A673 (cell line): ENCODE data around the gene DLK1. TPM values are rescaled to one million over a fixed set of nuclear protein-coding genes. Genes with fewer than 3 reads are reported as not detected.

Source experiments
- BruUV-seq: library from RNA; stranded (reverse); fragments of 400-500 nt; replicated peaks from 2 replicates; lab custom pipeline; 2021; lab: Mats Ljungman, UMichigan
- CTCF ChIA-PET: fragments of 300-600 bp; sonication (Branson Sonifier 250); formaldehyde crosslinking; loops from one replicate; lab custom pipeline; 2022; ENCODE audit warnings: antibody characterized with exemption; lab: Charles Lee
- POLR2A ChIA-PET: fragments of 300-600 bp; sonication (Branson Sonifier 250); formaldehyde crosslinking; loops from one replicate; lab custom pipeline; 2022; ENCODE audit warnings: antibody characterized with exemption; ENCODE audit not compliant: low non-redundant PET; lab: Charles Lee
- DNase-seq: peaks from one replicate; pipeline ENCODE4 v3.0.0-alpha.2; 2015; ENCODE audit warnings: low spot score
- H3K27ac ChIP-seq: fragments of 200-600 bp; sonication (generic); 2 replicates; pipeline ENCODE4 v1.5.1; 2016; ENCODE audit warnings: mixed run types, low read depth, mild to moderate bottlenecking, mixed read lengths, antibody characterized with exemption, low read length; ENCODE audit not compliant: poor library complexity, severe bottlenecking
- H3K27me3 ChIP-seq: fragments of 200-600 bp; sonication (generic); replicated peaks from 2 replicates; pipeline ENCODE4 v1.6.1; 2017; ENCODE audit warnings: mixed run types, low read depth, mild to moderate bottlenecking, mixed read lengths, antibody characterized with exemption, low read length; ENCODE audit not compliant: insufficient read depth, poor library complexity
- H3K36me3 ChIP-seq: fragments of 200-600 bp; sonication (generic); 2 replicates; pipeline ENCODE4 v1.6.1; 2016; ENCODE audit warnings: mixed run types, mild to moderate bottlenecking, mixed read lengths, antibody characterized with exemption, low read length; ENCODE audit not compliant: insufficient read depth, poor library complexity, severe bottlenecking
- H3K4me1 ChIP-seq: fragments of 200-600 bp; sonication (generic); 2 replicates; pipeline ENCODE4 v1.6.1; 2017; ENCODE audit warnings: mixed run types, mild to moderate bottlenecking, mixed read lengths, antibody characterized with exemption, low read length; ENCODE audit not compliant: insufficient read depth, poor library complexity, severe bottlenecking
- H3K4me3 ChIP-seq: fragments of 200-600 bp; sonication (generic); 2 replicates; pipeline ENCODE4 v1.5.1; 2016; ENCODE audit warnings: low read depth, mixed run types, mild to moderate bottlenecking, mixed read lengths, low read length; ENCODE audit not compliant: poor library complexity, severe bottlenecking
- H3K9me3 ChIP-seq: fragments of 200-600 bp; sonication (generic); 2 replicates; pipeline ENCODE4 v1.6.1; 2016; ENCODE audit warnings: mixed run types, low read depth, mild to moderate bottlenecking, mixed read lengths, antibody characterized with exemption, low read length; ENCODE audit not compliant: poor library complexity, severe bottlenecking
- EZH2 ChIP-seq: fragments of 200-600 bp; sonication (generic); IDR thresholded peaks from 2 replicates; pipeline ENCODE4 v1.6.1; 2017; ENCODE audit warnings: borderline replicate concordance, low read depth, mild to moderate bottlenecking, mixed read lengths, antibody characterized with exemption, low read length; ENCODE audit not compliant: poor library complexity, severe bottlenecking
- intact Hi-C: fragments of 100-400 bp; cut with micrococcal nuclease; formaldehyde crosslinking; loops from one replicate; pipeline ENCODE4 v1.10.0; 2022; ENCODE audit not compliant: unreplicated experiment
- total RNA-seq: library from RNA; stranded (reverse); gene quantifications from 2 replicates; pipeline ENCODE4 v1.2.3, GENCODE V29; 2021
- TF ChIP-seq, protein P1 (sequence below): fragments of 300-800, 200-600 bp; sonication (generic); conservative IDR thresholded peaks from 2 replicates; pipeline ENCODE4 v1.5.1; 2017; ENCODE audit warnings: low read depth, mild to moderate bottlenecking, antibody characterized with exemption, low read length, moderate library complexity, mixed read lengths

DLK1 gene
- total RNA-seq, 1 experiment from 2014 or later, result not detected

DNA sequence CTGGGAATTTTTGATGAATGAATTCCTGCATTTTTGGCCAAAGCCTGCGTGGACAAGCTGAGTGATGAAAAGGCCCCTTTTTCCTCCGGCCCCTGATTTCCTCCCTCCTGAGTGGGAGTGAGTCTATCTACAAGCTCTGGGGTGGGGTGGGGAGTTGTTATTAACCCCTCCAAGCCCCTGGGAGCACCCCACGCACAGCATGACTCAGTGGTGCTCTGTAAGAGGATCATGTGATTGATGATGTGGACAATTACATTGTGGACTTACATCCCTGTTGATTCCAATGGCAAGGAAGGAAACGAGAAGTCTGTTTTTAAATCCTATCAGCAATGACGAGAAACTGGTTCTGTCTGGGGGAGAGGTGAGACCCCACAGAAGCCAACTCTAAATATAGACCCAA, 5.1 kb upstream of the DLK1 start:
- TF ChIP-seq, protein P1, sequence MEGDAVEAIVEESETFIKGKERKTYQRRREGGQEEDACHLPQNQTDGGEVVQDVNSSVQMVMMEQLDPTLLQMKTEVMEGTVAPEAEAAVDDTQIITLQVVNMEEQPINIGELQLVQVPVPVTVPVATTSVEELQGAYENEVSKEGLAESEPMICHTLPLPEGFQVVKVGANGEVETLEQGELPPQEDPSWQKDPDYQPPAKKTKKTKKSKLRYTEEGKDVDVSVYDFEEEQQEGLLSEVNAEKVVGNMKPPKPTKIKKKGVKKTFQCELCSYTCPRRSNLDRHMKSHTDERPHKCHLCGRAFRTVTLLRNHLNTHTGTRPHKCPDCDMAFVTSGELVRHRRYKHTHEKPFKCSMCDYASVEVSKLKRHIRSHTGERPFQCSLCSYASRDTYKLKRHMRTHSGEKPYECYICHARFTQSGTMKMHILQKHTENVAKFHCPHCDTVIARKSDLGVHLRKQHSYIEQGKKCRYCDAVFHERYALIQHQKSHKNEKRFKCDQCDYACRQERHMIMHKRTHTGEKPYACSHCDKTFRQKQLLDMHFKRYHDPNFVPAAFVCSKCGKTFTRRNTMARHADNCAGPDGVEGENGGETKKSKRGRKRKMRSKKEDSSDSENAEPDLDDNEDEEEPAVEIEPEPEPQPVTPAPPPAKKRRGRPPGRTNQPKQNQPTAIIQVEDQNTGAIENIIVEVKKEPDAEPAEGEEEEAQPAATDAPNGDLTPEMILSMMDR, result no peak
- TF ChIP-seq EZH2, result no peak
- CTCF ChIA-PET, result no interaction called here
- Histone ChIP-seq H3K36me3 (no peaks in the 10 kb centered on the region), H3K9me3 (no peaks in the 10 kb centered on the region), H3K27ac (no peak overlapping the region), H3K4me1 (peaks cover 6% of the 10 kb centered on the region), H3K4me3 (no peak overlapping the region), H3K27me3 (peaks cover 13% of the 10 kb centered on the region)
- POLR2A ChIA-PET, result no interaction called here
- BruUV-seq, result no TSS peak
- intact Hi-C loops, result no loop called here
- DNase-seq, result no peak

DNA sequence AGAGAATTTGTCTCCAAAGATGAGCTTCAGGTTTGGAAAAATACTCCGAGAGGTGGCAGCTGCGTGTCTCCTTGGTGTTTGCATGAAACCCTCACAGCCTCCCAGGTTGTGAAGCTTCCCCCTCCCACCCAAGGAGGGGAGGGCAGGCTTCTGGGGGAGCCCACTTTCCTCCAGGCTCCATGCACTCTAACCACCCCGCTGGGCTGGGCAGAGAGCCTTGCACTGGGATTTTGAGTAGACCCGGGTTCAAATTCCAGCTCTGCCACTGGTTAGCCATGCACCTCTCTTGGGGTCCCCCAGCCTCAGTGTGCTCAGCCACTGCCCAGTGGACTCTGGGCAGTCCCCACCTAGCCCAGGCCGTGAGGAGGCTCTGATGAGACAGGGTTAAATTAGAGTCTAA, 4.3 kb upstream of the DLK1 start:
- no peak for DNase-seq
- POLR2A ChIA-PET, result no interaction called here
- Histone ChIP-seq H3K36me3 (no peaks in the 10 kb centered on the region), H3K9me3 (no peaks in the 10 kb centered on the region), H3K27ac (no peak overlapping the region), H3K27me3 (peaks cover 20% of the 10 kb centered on the region), H3K4me1 (peaks cover 6% of the 10 kb centered on the region), H3K4me3 (no peak overlapping the region)
- intact Hi-C loops, result no loop called here
- CTCF ChIA-PET, result no interaction called here
- no TSS peak for BruUV-seq
- TF ChIP-seq EZH2, result no peak
- TF ChIP-seq, protein P1, result no peak

DNA sequence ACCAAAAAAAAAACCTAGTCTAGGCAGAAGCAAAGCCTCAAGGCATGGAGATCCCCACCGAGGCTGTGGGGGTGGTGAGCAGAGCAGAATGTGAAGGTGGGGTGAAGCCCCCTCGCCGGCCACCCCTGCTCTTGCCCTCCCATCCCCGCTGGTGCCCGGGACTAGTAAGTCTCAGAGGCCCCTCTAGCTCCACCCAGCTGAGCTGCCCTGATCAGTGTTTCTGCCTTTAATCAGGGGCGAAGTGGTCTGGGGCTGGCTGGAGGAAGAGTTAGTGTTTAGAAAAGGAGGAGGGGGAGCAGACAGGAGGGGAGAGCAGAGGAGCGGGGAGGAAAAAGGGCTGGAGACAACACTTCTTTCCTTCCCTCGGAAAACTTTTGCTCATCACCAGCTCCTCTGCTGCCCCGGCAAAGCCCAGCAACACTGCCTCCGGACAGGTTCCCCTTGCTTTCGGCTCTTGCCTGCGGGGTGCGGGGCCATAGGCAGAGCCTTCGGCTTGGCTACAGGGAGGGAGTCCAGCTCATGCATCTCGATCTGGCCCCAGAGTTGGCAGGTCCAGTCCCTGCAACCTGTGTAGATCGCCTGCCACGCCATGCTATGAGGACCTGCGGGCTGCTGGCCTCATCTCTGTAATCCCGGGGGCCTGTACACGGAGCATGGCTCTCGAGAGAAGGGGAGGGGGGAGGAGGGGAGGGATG, 3.4 kb upstream of the DLK1 start:
- peaks cover 29% of the 10 kb centered on the region for H3K27me3 ChIP-seq
- no peak overlapping the region for H3K27ac ChIP-seq
- no TSS peak for BruUV-seq
- H3K4me3 ChIP-seq, result no peak overlapping the region
- no peaks in the 10 kb centered on the region for H3K9me3 ChIP-seq
- POLR2A ChIA-PET, result no interaction called here
- CTCF ChIA-PET, result interaction anchor here (0.5 kb wide), 1 partner anchor 340 kb away, joined by 3 read pairs; no protein-coding TSS in a partner anchor
- no peaks in the 10 kb centered on the region for H3K36me3 ChIP-seq
- peaks cover 6% of the 10 kb centered on the region for H3K4me1 ChIP-seq
- no peak for DNase-seq
- intact Hi-C loops, result no loop called here
- no peak for TF ChIP-seq EZH2
- TF ChIP-seq, protein P1, result no peak
